Measurements from ENCODE around the gene PTCD3.

Gene PTCD3

DNA sequence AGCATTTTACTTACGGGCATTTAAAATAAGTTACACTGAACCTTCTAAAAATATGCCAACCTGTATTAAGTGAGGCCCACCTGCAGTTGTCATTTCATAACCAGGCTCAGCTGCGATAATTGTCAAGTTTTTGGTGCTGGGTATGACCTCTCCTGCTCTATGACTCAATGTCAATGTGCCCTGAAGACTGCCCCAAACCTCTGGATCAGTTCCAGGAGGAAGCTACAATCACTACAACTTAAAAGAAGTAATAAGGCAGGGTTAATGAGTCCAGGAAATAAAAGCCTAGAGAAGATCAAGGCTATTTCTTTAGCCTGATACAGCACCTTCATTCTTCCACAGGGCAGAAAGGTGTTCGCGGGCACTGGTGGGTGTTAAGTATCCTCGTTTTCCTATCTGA lies 23.3 kb upstream of the PTCD3 start:
- DNase-seq, result no peak

GRCh38 chr2:86087936-86088850 lies 17.8 kb upstream of the PTCD3 start:
- DNase-seq, result no peak

DNA sequence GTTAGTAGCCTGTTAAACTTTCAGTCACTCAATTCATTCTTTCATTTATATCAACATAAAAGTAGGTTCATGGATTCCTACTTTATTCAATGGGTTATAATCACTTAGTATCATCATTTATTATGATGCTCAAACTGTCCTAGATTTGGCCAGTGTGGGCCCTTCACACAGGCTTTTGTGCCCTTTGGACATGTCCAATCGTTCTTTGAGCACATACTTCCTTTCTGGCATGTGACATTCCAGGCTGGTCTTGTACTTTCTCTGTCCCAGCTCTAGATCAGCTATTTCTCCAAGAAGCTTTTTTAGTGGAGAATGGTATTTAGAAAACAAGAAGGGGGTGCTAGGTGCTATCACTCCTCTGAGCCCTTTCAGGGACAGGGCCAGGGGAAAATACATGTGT lies 11.8 kb upstream of the PTCD3 start:
- DNase-seq, result no peak

GRCh38 chr2:86097114-86097896 lies 8.7 kb upstream of the PTCD3 start:
- no peak for DNase-seq

- no peak for DNase-seq
Observed at GRCh38 chr2:86097913-86098312, 8.1 kb upstream of the PTCD3 start.

GRCh38 chr2:86102157-86102556 lies 3.9 kb upstream of the PTCD3 start:
- no peak for DNase-seq

DNA sequence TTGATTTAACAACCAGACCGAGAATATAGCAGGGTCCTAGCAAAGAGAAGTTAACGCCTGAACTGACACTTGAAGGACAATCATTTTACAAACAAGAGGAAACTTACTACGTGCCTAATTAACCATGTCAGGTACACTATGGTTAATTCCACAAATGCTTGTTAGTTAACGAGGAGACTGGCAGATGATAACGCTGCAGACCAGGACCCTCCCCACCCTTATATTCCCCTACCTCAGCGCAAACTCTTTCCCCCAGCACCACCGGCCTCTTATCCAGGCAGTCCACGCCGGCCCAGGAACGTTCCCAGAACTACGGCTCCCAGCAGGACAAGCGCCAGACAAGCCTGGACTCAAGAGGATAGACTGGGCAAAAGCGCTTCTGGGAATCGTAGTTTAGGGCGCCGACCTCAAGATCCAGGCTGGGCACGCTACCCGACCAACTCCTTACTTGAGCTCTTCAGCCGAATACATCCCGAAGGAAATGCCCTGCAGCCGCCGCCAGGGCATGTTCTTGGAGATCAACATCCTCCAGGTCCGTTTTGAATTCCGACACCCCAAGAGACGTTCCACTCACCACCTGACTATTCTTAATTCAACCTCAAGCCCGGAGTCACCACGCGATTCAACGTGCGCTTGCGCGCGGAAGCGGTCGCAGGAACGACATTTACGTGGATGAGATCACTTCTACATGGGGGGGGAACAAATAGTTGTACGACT lies 625 bp upstream of the PTCD3 start, which contains the start of gene POLR1A:
POLR1A (minus strand) TSS at position 635 of the 717 bp plus-strand sequence; CDS start at position 525, 110 bp downstream.
- peak; percentile 73 for DNase-seq

DNA sequence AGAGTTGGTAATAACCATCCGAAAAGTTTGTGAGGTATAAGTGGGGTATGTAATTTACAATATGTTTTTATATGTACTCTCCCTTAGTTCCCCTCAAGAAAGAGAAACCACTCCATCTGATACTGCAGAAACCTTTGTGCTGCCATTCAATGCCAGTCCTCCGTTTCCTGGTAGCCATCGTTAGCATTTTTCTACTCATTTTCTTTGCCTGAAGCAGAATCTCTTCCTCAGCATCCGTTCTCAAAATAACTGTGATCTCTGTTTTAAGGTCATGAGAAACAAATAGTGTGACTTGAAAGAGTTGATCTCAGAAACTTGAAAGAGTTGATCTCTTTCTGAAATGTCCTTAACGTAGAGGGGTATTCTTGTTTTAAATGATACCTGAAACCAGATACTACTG lies 996 bp downstream of the PTCD3 start:
- DNase-seq, result no peak

DNA sequence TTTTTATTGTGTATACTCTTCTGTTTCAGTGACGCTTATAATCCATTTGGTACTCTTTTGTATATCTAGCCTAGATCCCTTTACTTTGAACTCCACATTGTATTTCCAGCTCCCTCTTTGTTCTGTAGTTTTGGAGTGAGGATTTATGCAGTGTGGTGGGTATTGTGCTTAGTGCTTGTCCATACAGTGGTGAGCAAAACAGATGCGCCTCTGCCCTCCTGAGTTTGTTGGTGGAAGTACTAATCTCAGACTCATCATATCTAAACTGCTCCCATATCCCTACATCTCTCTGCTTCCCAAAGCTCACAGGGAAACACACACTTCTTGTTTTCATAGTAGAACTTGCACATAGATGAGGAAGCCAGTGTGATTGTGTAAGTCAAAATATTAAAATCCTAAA lies 12.1 kb downstream of the PTCD3 start:
- DNase-seq, result no peak

DNA sequence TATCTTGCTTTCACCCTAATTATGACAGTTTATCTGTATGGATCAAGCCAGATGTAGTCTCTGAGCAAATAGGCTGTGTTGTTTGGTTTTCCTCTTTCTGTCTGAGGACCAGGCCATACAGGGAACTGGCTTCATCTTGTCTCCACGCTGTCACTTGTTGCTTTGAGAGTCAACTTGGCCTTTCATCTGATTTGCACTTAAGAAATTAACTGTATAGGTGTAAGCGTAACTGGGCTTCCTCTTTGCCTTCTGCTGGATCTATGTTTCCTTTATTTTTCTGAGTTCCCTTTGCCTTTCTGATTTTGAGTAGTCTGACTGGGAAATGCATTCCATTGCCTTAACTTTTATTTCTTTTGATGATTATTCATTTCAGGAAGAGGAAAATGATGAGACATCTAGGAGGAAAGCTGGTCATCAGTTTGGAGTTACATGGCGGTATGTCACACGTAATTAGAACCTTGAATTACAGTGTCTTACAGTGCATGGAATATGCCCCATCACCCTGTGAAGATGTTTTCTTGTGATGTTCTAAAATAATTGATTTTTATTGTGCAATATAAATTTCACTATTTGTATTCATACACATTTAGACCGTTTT lies 17.4 kb downstream of the PTCD3 start:
- no peak for DNase-seq

- DNase-seq, result no peak
Observed at GRCh38 chr2:86124683-86125082, 18.6 kb downstream of the PTCD3 start.

DNA sequence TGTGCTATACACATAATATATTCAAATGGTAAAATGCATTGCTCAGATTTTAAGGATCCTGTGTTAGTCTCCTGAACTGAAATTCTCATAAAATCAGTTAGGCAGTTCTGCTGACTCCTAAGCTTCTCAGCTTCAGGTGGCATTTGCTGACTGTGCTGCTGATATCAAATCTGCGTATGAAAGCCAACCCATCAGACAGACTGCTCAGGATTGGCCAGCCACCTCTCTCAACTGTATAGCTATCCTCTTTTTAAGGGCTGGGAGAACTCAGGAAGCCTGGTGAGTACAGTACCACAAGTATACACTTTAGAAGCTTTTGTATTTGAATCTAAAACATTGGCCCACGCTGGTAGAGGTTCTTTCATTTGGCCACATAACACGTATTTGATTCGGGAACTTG lies 28.7 kb downstream of the PTCD3 start:
- no peak for DNase-seq

DNA sequence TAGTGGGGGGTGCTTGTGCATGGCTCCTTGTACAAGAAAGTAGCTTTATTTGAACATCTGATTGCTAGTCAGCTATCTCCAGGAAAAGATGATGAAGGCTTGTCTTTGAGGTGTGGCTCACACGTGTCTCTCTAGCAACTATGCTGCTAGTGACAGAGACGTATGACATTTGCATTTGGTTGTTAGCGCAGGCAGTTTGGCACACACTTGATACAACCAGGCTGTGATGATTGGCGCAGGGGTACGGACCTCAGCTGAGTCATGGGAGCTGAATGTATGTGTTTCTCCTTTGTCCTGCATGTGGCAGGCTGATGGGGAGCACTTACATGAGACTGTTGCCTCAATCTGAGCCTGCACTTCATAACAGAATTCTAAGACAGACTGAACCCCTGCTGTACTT lies 29.6 kb downstream of the PTCD3 start:
- no peak for DNase-seq

- DNase-seq, result no peak
Observed at GRCh38 chr2:86136141-86136540, 30.1 kb downstream of the PTCD3 start.

DNA sequence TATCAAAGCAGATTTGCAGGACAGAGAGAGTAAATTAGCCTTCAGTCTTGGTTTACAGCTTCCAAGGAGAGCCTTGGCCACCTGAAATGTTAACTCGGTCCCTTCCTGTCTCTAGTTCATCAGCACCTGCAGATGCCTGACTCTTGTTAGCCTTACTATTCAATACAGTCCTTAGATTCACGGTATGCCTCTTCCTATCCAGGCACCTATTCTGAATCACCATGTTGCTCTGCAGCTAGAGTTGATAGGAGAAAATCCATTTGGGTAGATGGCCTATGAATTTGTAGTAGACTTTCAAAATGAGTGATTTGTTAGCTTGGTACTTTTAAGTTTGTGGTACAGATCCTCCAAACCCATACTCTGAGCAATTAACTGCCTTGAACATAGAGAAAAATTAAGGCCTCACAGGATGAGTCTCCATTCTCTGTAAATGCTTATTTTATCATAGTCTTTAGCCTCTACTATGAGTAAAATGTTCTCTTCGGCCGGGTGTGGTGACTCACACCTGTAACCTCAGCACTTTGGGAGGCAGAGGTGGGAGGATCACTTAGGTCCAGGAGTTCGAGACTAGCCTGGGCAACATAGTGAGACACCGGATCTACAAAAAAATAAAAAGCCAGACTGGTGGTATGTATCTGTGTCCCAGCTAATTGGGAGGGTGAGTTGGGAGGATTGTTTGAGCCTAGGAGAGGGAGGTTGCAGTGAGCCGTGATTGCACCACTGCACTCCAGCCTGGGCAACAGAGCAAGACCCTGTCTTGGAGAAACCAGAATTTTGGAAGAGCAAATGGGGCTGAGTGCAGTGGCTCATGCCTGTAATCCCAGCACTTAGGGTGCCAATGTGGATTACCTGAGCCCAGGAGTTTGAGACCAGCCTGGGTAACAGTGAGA lies 32.9 kb downstream of the PTCD3 start:
- no peak for DNase-seq

DNA sequence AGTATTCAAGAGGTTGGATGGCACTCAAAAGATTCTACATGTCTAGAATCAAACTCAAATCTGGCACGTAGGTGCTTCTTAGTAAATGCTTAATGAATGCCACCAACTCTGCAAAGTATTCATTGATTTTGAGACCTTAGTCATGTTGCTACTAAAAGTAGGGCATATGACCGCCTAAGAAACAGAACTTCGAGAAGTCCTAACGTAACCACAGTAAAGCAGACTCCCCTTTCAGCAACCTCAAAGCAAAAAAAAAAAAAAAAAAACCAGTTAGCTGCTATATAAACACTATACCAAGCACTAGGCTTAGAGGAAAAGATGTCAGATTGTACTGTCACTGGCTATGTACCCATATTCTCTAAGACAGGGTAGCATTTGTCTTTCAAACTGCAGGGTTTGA lies 33.9 kb downstream of the PTCD3 start:
- no peak for DNase-seq

GRCh38 chr2:86140969-86141392 lies 34.9 kb downstream of the PTCD3 start:
- no peak for DNase-seq

DNA sequence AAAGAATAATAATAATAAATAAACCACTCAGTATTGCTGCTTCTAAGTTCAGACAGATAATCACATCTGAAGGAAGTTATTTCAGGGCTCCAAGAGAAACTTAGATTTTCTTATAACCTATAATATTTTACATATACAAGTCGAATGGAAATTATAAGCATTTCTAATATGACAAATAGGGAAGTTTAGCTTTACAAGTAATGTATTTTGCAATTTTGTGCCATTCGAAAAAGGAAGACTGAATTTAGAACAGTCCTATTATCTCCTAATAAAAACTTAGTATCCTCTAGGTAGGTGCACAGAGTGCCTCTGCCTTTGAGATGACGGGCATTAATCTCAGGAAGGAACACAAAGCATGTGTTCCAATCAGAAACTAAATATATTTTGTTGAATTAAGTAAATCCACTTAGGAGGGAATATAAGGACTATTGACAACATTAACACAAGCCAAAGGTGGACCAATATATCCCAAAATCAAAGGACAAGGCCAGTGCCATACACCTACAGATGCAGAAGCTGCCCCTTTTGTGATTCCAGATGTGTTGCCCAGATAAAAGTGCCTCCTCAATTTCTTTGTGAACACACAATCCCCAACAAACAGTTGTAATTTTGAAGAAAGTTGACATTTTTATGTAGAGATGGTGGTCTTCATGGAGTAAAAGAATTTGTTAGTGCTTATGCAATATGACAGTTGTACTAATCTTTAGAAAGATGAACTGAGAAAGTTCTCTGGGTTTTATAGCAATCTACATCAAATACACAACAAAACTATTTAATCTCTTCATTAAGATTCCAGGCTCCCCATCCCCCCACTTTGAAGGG lies 36.6 kb downstream of the PTCD3 start:
- DNase-seq, result no peak

GRCh38 chr2:86143307-86143706 lies 37.3 kb downstream of the PTCD3 start:
- DNase-seq, result no peak

DNA sequence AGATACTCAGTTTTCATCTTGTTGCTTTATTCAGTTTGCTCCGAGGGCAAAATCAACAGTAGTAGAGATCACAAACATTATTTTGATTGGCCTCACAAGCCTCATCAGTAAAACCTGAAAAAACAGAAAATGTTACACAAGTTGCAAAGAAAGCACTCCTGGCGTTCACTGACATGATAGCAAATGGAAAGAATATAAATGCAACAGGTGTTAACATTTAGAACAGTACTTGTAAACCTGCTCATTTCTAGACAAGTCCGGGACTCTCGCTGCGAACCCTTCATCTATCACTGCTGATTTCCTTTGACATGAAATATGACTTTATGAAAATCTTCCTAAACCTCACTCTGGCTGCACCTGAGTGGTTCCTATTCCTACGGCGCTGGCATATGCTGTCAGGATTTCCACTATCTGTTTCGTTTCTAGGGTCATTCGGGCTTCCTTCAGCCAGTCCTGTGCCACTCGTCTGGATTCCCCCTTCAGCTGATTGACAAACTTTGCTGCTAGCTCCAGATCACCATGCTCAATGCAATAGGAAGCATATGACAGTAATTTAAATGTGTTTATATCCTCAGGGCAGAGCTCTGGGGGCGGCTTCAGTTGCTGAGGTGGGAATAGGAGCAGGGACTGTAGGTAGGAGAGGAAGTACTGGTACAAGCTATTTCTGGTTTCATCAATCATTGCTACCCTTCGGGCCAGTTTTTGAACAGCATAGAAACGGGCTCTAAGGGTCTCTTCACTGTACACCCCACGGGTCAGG lies 38.1 kb downstream of the PTCD3 start:
- DNase-seq, result no peak
